Measurements from ENCODE around the gene MACROD2. TPM values are rescaled to one million over a fixed set of nuclear protein-coding genes. Genes with fewer than 3 reads are reported as not detected.

Gene MACROD2
- total and polyA plus RNA-seq, 8 donors, result 0.78 to 31.3 (median 10.9) TPM; not detected in 1

DNA sequence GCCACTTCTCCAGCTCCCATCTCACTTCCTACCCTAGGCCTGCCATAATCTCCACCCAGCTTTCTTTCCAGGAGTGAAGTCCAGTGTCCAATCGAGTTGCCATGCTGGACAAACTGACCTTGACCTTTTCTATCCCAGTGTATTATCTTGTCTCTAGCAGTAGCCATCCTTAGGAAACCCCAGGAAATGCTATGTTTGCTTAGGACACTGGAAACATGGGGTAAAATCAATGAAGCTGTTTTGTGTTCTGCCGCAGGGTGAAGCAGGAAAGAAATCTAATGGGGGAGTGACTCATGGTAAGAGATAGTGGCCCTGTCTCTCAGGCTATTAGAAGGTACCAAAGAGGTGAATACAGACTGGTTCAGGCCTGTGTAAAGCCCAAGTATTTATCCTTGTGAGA lies 1452.2 kb downstream of the MACROD2 start:
- H3K4me1 ChIP-seq, result no peaks in the 10 kb centered on the region
- no peak overlapping the region for H3K4me3 ChIP-seq
- no peaks in the 10 kb centered on the region for H3K36me3 ChIP-seq
- WGBS, 5 donors, result 69 to 80% (median 75%) methylated on average over 2 of the region's 2 CpGs
- TF ChIP-seq, protein P1, sequence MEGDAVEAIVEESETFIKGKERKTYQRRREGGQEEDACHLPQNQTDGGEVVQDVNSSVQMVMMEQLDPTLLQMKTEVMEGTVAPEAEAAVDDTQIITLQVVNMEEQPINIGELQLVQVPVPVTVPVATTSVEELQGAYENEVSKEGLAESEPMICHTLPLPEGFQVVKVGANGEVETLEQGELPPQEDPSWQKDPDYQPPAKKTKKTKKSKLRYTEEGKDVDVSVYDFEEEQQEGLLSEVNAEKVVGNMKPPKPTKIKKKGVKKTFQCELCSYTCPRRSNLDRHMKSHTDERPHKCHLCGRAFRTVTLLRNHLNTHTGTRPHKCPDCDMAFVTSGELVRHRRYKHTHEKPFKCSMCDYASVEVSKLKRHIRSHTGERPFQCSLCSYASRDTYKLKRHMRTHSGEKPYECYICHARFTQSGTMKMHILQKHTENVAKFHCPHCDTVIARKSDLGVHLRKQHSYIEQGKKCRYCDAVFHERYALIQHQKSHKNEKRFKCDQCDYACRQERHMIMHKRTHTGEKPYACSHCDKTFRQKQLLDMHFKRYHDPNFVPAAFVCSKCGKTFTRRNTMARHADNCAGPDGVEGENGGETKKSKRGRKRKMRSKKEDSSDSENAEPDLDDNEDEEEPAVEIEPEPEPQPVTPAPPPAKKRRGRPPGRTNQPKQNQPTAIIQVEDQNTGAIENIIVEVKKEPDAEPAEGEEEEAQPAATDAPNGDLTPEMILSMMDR (IDR thresholded peaks at IDR 0.05), result no peak
- TF ChIP-seq POLR2A (IDR thresholded peaks at IDR 0.05), result no peak
- no peak for TF ChIP-seq POLR2AphosphoS5 (IDR thresholded peaks at IDR 0.05)
- no peak for TF ChIP-seq EP300 (IDR thresholded peaks at IDR 0.05)
- H3K27ac ChIP-seq, result no peak overlapping the region
- no peaks in the 10 kb centered on the region for H3K27me3 ChIP-seq
- no peaks in the 10 kb centered on the region for H3K9me3 ChIP-seq
- DNase-seq, result no peak
- intact Hi-C loops (cut with DNase I; ENCODE audit: low total_unique reads), result no loop called here

- Histone ChIP-seq H3K9me3 (no peaks in the 10 kb centered on the region), H3K36me3 (no peaks in the 10 kb centered on the region), H3K27me3 (no peaks in the 10 kb centered on the region), H3K4me3 (no peak overlapping the region), H3K4me1 (no peaks in the 10 kb centered on the region), H3K27ac (no peak overlapping the region)
- intact Hi-C loops (cut with DNase I; ENCODE audit: low total_unique reads), result no loop called here
- DNase-seq, result no peak
- 92 to 97% (median 95%) methylated on average over 4 of the region's 4 CpGs for WGBS, 5 donors
- TF ChIP-seq, protein P1 (IDR thresholded peaks at IDR 0.05), result no peak
- TF ChIP-seq POLR2AphosphoS5 (IDR thresholded peaks at IDR 0.05), result no peak
- no peak for TF ChIP-seq POLR2A (IDR thresholded peaks at IDR 0.05)
- no peak for TF ChIP-seq EP300 (IDR thresholded peaks at IDR 0.05)
Measured at GRCh38 chr20:15449061-15449460, 1453.7 kb downstream of the MACROD2 start.

GRCh38 chr20:15451241-15451640 lies 1455.9 kb downstream of the MACROD2 start:
- no peak for DNase-seq
- Histone ChIP-seq H3K27me3 (no peaks in the 10 kb centered on the region), H3K4me1 (no peaks in the 10 kb centered on the region), H3K36me3 (no peaks in the 10 kb centered on the region), H3K27ac (no peak overlapping the region), H3K9me3 (no peaks in the 10 kb centered on the region), H3K4me3 (no peak overlapping the region)
- TF ChIP-seq EP300 (IDR thresholded peaks at IDR 0.05) (no peak), POLR2AphosphoS5 (IDR thresholded peaks at IDR 0.05) (no peak), POLR2A (IDR thresholded peaks at IDR 0.05) (no peak)
- TF ChIP-seq, protein P1 (IDR thresholded peaks at IDR 0.05), result no peak
- WGBS, 5 donors, result 67 to 87% (median 84%) methylated on average over 2 of the region's 2 CpGs
- intact Hi-C loops (cut with DNase I; ENCODE audit: low total_unique reads), result no loop called here

DNA sequence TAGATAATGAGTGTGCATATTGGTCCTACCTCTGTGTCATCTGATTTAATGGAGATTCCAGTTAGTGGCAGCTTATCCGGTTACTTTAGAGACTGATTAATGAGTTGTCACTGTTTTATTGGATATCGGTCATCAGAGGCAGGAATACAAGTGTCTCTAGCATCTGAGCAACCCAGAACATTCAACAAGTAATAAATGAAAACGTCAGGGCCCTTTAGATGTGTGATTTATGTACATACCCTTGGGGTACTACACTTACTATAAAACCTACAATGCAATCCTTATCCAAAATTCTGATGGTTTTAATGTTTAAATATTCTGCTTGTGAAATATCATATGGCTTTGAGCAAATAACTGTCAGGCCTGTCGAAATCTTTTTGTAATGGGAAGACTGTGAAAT lies 1460.0 kb downstream of the MACROD2 start:
- no peaks in the 10 kb centered on the region for H3K9me3 ChIP-seq
- H3K36me3 ChIP-seq, result no peaks in the 10 kb centered on the region
- no peaks in the 10 kb centered on the region for H3K27me3 ChIP-seq
- WGBS, 5 donors, result 61 to 74% (median 62%) methylated on average over 4 of the region's 4 CpGs
- intact Hi-C loops (cut with DNase I; ENCODE audit: low total_unique reads), result no loop called here
- H3K27ac ChIP-seq, result no peak overlapping the region
- DNase-seq, result no peak
- no peak overlapping the region for H3K4me3 ChIP-seq
- H3K4me1 ChIP-seq, result no peaks in the 10 kb centered on the region
- TF ChIP-seq POLR2AphosphoS5 (IDR thresholded peaks at IDR 0.05), result no peak
- no peak for TF ChIP-seq POLR2A (IDR thresholded peaks at IDR 0.05)
- no peak for TF ChIP-seq EP300 (IDR thresholded peaks at IDR 0.05)
- TF ChIP-seq, protein P1 (IDR thresholded peaks at IDR 0.05), result no peak
